ENCODE data around the gene GREB1. TPM values are rescaled to one million over a fixed set of nuclear protein-coding genes. Genes with fewer than 3 reads are reported as not detected.

GREB1 gene
- total RNA-seq, 1 experiment from 2014 or later: 0.12 TPM

DNA sequence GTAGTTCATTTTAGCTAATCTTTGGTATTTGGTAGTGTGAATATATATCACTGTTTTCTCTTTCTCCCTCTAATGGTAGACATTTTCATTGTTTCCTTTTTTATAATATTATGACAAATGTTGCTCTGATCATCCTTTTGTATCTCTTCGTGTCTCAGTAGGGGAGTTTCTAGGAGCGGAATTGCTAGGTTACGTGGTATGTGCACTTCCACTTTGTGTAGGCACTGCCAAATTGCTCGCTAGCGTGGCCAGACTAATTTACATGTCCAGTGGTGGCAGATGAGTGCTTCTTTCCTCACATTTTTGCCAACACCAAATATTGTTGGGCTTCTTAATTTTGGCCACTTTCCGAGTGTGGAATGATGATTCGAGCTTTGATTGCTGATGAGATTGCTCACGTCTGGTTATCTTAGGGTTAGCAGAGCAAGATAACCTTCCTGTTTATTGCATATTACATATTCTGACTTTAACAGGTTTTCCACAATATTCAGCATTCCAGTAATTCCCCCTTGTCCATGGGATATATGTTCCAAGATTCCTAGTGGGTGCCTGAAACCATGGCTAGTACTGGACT lies 30.4 kb upstream of the GREB1 start:
- no peaks in the 10 kb centered on the region for H3K9me3 ChIP-seq (replicated peaks)
- H3K27me3 ChIP-seq: no peaks in the 10 kb centered on the region
- H3K4me3 ChIP-seq: no peak overlapping the region
- DNase-seq: no peak
- H3K27ac ChIP-seq: no peak overlapping the region
- H3K36me3 ChIP-seq: no peaks in the 10 kb centered on the region
- peaks cover 38% of the 10 kb centered on the region for H3K4me1 ChIP-seq

DNA sequence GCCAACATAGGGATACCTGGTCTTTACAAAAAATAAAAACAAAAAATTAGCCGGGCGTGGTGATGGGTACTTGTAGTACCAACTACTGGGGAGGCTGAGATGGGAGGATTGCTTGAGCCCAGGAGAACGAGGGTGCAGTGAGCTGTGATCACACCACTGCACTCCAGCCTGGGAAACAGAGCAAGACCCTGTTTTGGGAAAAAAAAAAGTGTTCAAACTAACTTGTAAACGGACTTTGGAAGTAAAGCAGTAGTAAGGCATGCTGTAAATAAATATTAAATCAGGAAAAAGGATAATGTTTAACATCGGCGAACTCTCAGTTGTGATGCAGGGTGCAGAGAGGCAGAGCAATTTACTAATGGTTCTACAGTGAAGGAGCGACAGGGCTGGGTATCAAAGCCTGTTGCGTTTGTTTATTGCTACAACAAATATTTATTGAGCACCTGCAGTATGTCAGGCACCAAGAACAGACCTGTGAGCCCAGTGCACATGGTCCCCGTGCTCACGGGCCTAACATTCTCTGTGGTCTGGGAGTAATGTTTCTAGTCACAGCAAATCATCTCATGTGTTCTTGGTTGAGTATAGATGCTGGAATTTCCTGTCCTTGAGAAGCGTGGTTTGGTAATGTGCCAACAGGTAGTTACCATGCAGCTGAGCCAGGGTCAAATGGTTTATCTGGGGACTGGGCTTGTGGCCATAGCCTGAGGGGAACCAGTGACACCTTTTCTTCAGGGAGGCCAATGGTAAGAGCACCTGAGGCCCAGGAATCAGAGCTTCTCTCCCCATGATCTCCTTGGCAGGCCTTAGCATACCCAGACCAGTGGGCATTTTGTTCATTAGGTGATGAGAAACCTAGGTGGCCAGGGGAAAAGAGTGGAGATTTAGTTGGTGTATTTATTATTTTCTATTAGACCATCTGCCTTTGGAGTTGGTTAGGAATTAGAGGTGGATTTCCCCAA lies 27.9 kb upstream of the GREB1 start:
- H3K4me3 ChIP-seq: no peak overlapping the region
- peak; percentile 35 to 59 for DNase-seq
- H3K4me1 ChIP-seq: peaks cover 28% of the 10 kb centered on the region
- H3K36me3 ChIP-seq: no peaks in the 10 kb centered on the region
- H3K9me3 ChIP-seq (replicated peaks): no peaks in the 10 kb centered on the region
- H3K27me3 ChIP-seq: no peaks in the 10 kb centered on the region
- H3K27ac ChIP-seq: no peak overlapping the region

DNA sequence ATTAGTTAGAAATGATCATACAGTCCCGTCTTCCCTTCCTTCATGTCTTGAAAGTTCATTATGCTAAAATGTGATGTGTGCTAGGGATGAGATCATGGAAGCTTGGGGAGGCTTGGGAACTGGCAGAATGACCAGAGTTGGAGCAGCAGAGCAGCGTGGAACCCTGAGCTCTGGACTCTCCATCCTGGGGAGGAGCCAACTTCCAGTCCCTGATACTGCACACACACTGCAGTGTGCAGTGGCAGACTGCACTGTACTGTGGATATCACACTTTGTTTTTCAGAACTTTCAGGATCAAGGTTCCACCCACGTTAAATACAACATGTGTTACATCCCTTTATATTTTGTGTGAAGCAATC lies 27.3 kb upstream of the GREB1 start:
- Histone ChIP-seq H3K4me1 (peaks cover 28% of the 10 kb centered on the region), H3K4me3 (no peak overlapping the region), H3K27me3 (no peaks in the 10 kb centered on the region), H3K27ac (no peak overlapping the region), H3K9me3 (replicated peaks) (no peaks in the 10 kb centered on the region), H3K36me3 (no peaks in the 10 kb centered on the region)
- DNase-seq: no peak

DNA sequence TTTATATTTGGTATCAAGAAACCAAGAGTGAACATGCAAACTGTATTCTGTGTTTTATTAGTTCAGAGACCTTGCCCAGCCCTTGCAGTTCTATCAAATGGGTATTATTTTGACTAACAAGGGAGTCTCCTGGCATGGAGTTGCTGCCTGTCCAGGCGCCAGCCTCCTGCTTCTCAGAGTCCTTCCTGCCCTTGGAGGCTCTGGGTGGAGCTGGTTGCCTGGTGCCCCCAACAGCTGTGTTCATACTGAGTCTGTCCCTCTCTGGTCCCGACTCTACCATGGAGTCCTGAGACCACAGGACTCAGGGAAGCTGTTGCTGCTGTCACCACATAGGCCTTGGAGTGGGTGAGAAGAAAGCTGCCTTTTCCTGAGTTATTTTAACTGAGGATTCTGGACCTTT lies 26.3 kb upstream of the GREB1 start:
- Histone ChIP-seq H3K27ac (no peak overlapping the region), H3K4me1 (peaks cover 28% of the 10 kb centered on the region), H3K36me3 (no peaks in the 10 kb centered on the region), H3K4me3 (no peak overlapping the region), H3K9me3 (replicated peaks) (no peaks in the 10 kb centered on the region), H3K27me3 (no peaks in the 10 kb centered on the region)
- no peak for DNase-seq

DNA sequence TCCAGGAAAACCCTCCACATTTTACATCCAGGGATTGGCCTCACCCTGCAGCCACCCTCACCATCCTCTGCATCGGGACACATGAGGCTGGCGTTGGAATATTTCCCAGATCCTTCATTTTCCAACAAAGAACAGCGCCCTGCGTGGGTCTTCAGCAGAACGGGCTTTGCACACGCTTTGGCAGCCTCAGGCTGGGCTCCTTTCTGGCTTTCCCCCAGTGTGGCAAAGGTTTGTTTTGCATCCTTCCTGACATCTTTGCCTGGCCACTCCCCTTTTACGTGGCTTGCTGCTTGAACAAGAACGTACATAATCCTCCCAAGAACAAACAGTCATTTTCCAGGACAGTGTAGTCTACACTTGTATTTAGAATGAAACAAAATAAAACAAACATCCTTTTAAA lies 25.6 kb upstream of the GREB1 start:
- Histone ChIP-seq H3K27me3 (no peaks in the 10 kb centered on the region), H3K9me3 (replicated peaks) (no peaks in the 10 kb centered on the region), H3K36me3 (no peaks in the 10 kb centered on the region), H3K27ac (no peak overlapping the region), H3K4me1 (peaks cover 35% of the 10 kb centered on the region), H3K4me3 (no peak overlapping the region)
- DNase-seq: no peak

DNA sequence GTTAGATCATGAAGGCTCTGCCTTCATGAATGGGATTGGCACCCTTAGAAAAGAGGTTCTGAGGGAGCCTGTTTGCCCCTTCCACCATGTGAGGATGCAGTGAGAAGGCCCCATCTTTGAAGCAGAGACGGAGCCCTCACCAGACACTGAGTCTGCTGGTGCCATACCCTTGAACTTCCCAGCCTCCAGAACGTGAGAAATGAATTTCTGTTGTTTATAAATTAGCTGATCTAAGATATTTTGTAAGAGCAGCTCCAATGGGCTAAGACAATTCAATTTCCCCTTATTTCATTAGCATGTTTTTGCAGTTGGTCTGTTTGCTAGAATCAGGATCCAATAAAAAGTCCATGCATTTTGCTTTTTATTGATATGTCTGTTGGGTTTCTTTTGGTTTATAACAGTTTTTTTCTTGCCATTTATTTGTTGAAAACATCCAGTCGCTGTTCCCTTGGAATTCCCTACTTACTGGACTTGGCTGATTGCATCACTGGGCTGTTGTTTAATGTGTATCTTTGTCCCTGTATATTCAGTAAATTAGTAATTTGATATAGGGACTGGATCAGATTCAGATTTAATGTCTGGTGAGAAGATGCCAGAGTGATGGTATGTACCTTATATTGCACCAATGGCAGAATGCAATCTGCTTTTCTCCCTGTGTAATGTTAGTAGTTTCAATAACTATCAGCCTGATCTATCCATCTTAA lies 24.0 kb upstream of the GREB1 start:
- H3K9me3 ChIP-seq (replicated peaks): no peaks in the 10 kb centered on the region
- H3K27ac ChIP-seq: no peak overlapping the region
- no peak for DNase-seq
- H3K4me1 ChIP-seq: peaks cover 32% of the 10 kb centered on the region
- no peaks in the 10 kb centered on the region for H3K36me3 ChIP-seq
- no peaks in the 10 kb centered on the region for H3K27me3 ChIP-seq
- no peak overlapping the region for H3K4me3 ChIP-seq

DNA sequence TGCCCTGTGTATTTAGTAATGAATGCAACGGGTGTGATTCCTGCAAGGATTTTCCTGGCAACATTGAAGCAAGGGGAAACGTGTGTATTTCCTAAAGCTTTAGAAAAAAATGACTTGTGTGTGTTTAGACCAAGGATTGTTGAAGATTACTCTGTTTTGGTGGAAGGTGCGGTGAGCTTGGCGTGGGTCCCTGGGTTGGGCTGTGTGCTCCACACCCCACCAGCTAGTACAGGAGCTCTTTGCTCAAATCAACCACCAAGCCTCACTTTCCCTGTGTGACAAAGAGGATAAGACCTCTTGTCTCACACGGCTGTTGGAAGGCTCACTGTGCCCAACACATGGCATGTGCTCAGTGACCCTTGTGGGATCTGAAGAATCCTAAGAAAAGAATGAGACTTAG lies 21.4 kb upstream of the GREB1 start:
- Histone ChIP-seq H3K4me3 (no peak overlapping the region), H3K27ac (no peak overlapping the region), H3K4me1 (peaks cover 13% of the 10 kb centered on the region; the same call in 1 of the 2 replicates), H3K9me3 (replicated peaks) (no peaks in the 10 kb centered on the region), H3K27me3 (no peaks in the 10 kb centered on the region), H3K36me3 (no peaks in the 10 kb centered on the region)
- DNase-seq: no peak

DNA sequence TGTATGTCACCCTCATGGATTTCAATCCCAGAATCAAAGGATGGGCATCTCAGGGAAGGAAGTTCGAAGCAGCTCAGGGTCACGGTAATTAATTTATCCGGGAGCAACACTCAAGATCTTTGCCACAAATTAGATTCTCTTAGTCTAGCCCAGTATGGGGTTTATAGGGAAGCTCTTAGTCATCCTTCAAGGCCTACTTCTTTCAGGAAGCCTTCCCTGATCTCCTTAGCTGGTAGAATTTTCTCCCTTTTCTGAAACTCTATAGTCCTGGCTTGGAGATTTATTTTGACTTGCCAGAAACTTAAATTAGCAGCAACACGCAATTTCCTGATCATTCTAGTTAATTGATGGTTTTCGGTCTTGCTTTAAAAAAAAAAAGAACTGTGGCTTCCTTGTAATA lies 20.5 kb upstream of the GREB1 start:
- H3K4me1 ChIP-seq: peaks cover 9% of the 10 kb centered on the region; the same call in 1 of the 2 replicates
- DNase-seq: no peak
- H3K27ac ChIP-seq: no peak overlapping the region
- no peak overlapping the region for H3K4me3 ChIP-seq
- H3K9me3 ChIP-seq (replicated peaks): no peaks in the 10 kb centered on the region
- H3K36me3 ChIP-seq: no peaks in the 10 kb centered on the region
- no peaks in the 10 kb centered on the region for H3K27me3 ChIP-seq

DNA sequence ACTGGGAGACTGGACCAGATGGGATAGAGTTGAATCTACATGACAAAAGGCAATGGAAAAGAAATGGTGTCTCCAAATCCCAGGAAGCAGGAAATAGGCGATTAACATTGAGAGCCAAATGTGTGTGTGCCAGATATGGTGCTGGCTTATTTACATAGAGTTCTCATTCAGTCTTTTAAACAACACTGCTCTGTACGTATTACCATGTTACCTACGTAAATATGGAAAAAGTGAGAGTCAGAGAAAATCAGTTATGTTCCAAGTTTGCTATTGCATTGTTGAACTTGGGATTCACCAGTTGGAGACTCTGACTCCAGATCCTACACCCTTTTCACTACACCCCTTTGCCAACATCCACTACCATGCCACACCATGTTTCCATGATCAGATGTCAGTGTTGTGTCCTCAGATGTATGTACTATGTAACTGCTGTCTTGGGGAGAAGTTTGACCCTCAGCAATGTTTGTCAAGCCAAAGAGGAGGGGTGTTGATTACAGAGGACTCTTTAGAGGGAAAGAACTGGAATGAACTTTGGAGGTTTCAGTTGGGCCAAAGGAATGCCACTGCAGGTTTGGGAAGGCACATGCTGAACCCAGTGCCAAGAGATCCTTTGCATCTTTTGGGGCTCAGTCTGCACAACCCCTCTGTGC lies 19.6 kb upstream of the GREB1 start:
- H3K27ac ChIP-seq: no peak overlapping the region
- 0 out of 2 replicates have a peak, but pooled peaks cover 2% of the 10 kb centered on the region for H3K9me3 ChIP-seq (replicated peaks)
- H3K36me3 ChIP-seq: no peaks in the 10 kb centered on the region
- H3K4me1 ChIP-seq: peaks cover 9% of the 10 kb centered on the region; the same call in 1 of the 2 replicates
- no peak overlapping the region for H3K4me3 ChIP-seq
- no peak for DNase-seq
- no peaks in the 10 kb centered on the region for H3K27me3 ChIP-seq

DNA sequence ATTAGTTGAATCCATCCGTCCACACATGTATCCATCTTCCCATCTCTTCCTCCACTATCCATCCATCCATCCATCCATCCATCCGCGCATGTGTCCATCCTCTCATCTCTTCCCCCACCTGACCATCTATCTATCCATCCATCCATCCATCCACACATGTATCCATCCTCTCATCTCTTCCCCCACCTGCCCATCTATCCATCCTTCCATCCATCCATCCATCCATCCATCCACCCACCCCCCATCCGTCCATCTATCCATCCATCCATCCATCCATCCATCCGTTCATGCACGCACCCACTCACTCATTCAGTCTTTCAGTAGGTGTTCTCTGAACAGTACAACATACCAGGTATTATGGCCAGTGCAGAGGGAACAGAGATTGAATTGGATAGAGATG lies 18.9 kb upstream of the GREB1 start:
- Histone ChIP-seq H3K4me1 (peaks cover 9% of the 10 kb centered on the region; the same call in 1 of the 2 replicates), H3K4me3 (no peak overlapping the region), H3K9me3 (replicated peaks) (0 out of 2 replicates have a peak, but pooled peaks cover 2% of the 10 kb centered on the region), H3K36me3 (no peaks in the 10 kb centered on the region), H3K27ac (no peak overlapping the region), H3K27me3 (no peaks in the 10 kb centered on the region)
- DNase-seq: no peak

DNA sequence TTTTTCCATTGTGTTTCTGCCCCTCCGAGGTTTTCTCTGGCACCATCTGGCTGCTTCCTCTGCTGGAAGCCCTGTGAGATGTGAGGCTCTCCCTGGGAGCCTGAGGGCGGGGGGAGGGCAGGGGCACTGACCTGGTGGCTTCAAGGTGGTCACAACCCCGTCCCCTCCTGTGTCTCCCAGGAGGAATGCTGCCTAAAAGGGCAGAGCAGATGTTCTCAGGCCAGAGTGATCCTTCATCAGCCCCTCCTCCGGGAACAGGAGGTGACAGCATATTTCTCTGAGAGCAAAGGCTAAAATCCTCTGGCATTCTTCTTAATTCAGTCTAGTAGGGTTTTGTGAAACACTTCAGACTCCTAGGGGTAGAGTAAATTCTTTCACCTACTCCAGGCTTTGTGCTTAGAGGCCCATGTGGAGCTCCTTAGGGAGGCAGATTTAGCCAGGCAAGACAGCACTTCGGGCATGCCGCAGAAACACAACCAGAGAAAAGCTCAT lies 18.3 kb upstream of the GREB1 start:
- Histone ChIP-seq H3K27ac (no peak overlapping the region), H3K9me3 (replicated peaks) (0 out of 2 replicates have a peak, but pooled peaks cover 2% of the 10 kb centered on the region), H3K4me3 (no peak overlapping the region), H3K27me3 (no peaks in the 10 kb centered on the region), H3K4me1 (peaks cover 9% of the 10 kb centered on the region; the same call in 1 of the 2 replicates), H3K36me3 (no peaks in the 10 kb centered on the region)
- no peak for DNase-seq

DNA sequence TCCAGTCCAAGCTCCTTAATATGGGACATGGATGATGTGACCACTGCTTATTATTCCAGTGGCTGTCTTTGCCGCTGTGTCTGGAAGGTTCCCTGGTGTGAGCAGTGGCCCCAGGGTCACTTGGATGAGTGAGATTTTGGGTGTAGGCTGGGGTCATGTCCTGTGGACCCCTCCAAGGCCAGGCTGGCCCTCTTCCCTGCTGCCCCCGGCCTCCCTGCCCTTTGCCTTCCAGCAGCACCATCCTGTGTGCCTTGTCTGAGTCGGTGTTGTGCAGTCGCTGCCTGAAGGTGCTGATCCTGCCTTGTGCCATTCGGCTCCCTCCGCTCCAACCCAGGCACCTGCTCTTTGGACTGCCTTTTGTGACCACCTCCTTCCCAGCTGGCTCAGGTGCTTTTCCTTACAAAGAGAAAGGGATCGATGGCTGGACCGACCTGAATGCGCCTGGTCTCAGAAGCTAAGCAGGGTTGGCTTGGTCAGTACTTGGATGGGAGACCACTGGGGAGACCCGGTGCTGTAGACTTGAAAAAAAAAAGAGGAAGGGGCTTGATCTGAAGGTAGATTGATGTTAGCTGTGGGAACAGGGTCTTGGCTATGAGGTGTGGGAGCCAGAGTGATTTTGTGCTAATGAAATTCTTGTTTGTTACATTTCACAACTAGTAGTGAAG lies 16.7 kb upstream of the GREB1 start:
- Histone ChIP-seq H3K9me3 (replicated peaks) (0 out of 2 replicates have a peak, but pooled peaks cover 2% of the 10 kb centered on the region), H3K27me3 (0 out of 2 replicates have a peak, but pooled peaks cover 4% of the 10 kb centered on the region), H3K36me3 (no peaks in the 10 kb centered on the region), H3K27ac (no peak overlapping the region), H3K4me1 (peaks cover 9% of the 10 kb centered on the region; the same call in 1 of the 2 replicates), H3K4me3 (no peak overlapping the region)
- DNase-seq: no peak

DNA sequence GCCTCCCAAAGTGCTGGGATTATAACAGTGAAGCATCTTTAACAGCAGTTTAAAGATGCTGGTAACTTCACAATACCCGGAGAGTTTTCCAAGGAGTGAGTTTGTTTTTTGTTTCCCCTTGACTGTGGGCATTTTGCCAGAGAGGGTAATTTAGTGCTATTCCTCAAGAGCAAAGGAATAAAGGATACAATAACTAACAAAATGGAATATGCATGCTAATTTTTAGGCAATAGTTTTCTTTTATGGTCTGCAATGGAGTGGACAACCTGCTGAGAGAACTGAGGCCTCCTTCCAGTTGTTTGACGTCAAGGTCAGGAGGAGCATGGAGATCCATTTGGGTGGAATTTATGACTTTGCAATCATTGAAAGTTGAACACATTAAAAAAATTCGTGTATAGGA lies 15.9 kb upstream of the GREB1 start:
- Histone ChIP-seq H3K4me1 (peaks cover 5% of the 10 kb centered on the region; the same call in 1 of the 2 replicates), H3K36me3 (no peaks in the 10 kb centered on the region), H3K9me3 (replicated peaks) (0 out of 2 replicates have a peak, but pooled peaks cover 2% of the 10 kb centered on the region), H3K27me3 (0 out of 2 replicates have a peak, but pooled peaks cover 4% of the 10 kb centered on the region), H3K4me3 (no peak overlapping the region), H3K27ac (no peak overlapping the region)
- DNase-seq: no peak
